Sigmoid colon (tissue), 7 donors: ENCODE results near the gene MED19. TPM values are rescaled to one million over a fixed set of nuclear protein-coding genes. Genes with fewer than 3 reads are reported as not detected.
A peak's percentile ranks its signal among the peaks of the same experiment; 100 is the strongest.

Experiments
- DNase-seq: peaks from one replicate; pipeline ENCODE4 v3.0.0-alpha.2; 2019
- H3K27ac ChIP-seq, 4 donors: fragments of 200-600 bp; sonication (generic); one replicate each; pipeline ENCODE4 v1.5.1; 2016 to 2019; ENCODE audit warnings: mild to moderate bottlenecking in 1 of 4
- H3K27me3 ChIP-seq, 3 donors: fragments of 200-600 bp; sonication (generic); one replicate each; pipeline ENCODE4 v1.5.1; 2019; ENCODE audit warnings: mild to moderate bottlenecking in 1 of 3
- H3K36me3 ChIP-seq, 4 donors: fragments of 200-600 bp; sonication (generic); one replicate each; pipeline ENCODE4 v1.5.1; 2016 to 2019
- H3K4me1 ChIP-seq, 4 donors: fragments of 200-600 bp; sonication (generic); one replicate each; pipeline ENCODE4 v1.5.1; 2017 to 2019
- H3K4me3 ChIP-seq, 4 donors: fragments of 200-600 bp; sonication (generic); one replicate each; pipeline ENCODE4 v1.5.1; 2017 to 2019; ENCODE audit warnings: mild to moderate bottlenecking in 2 of 4, moderate library complexity in 1 of 4
- H3K9me3 ChIP-seq, 4 donors: fragments of 200-600 bp in 3 of 4; sonication (generic) in 3 of 4; one replicate each; pipeline versions ENCODE4 v1.5.1 to v1.6.1; 2013 to 2019
- CTCF ChIP-seq, 4 experiments: fragments of 450-650 bp in 3 of 4; fragments of 200-600 bp in 1 of 4; IDR thresholded peaks; one replicate each; pipeline ENCODE4 v1.5.1; 2016 to 2019; ENCODE audit warnings: antibody characterized with exemption in 4 of 4, mild to moderate bottlenecking in 3 of 4, moderate library complexity in 2 of 4
- EP300 ChIP-seq, 4 donors: sonication (generic); formaldehyde crosslinking; IDR thresholded peaks; one replicate each; pipeline ENCODE4 v1.6.1; 2017; ENCODE audit warnings: antibody characterized with exemption in 4 of 4
- POLR2A ChIP-seq, 2 donors: fragments of 450-650 bp; IDR thresholded peaks; one replicate each; pipeline ENCODE4 v1.6.1; 2016; ENCODE audit warnings: antibody characterized with exemption in 2 of 2, mild to moderate bottlenecking in 2 of 2, moderate library complexity in 2 of 2
- POLR2AphosphoS5 ChIP-seq, 4 donors: sonication (generic); formaldehyde crosslinking; IDR thresholded peaks; one replicate each; pipeline ENCODE4 v1.6.1; 2017; ENCODE audit warnings: antibody characterized with exemption in 4 of 4
- WGBS, 2 donors: extraction: QIAGEN DNeasy Blood & Tissue Kit; methylation state at CpG; one replicate each; pipeline ENCODE4 v1.1.7; 2013; 5-methylcytosine and 5-hydroxymethylcytosine counted together
- intact Hi-C: fragments of 100-400 bp; cut with DNase I; formaldehyde crosslinking; loops from one replicate; pipeline ENCODE4 v1.15.1; 2023
- polyA plus RNA-seq, 3 donors: library from polyadenylated mRNA; stranded (reverse); fragments of 200-250 nt; gene quantifications; one replicate each; pipeline ENCODE4 v1.2.3, GENCODE V29; 2013
- total RNA-seq, 4 donors: library from RNA; depleted of rRNA; stranded (reverse); fragments of >200 nt; gene quantifications; one replicate each; pipeline ENCODE4 v1.1.0, GENCODE V29; 2016
- donor health status: healthy with polysubstance abuse.
- donor health status: Bipolar disorder and iron deficiency.
- donor health status: healthy.

MED19 gene
- total and polyA plus RNA-seq, 7 donors: 8.3 to 18.5 (median 14.4) TPM

- no peaks in the 10 kb centered on the region for H3K4me1 ChIP-seq
- no peak for TF ChIP-seq POLR2A (IDR thresholded peaks at IDR 0.05)
- no peak for TF ChIP-seq CTCF (IDR thresholded peaks at IDR 0.05)
- TF ChIP-seq POLR2AphosphoS5 (IDR thresholded peaks at IDR 0.05): no peak
- TF ChIP-seq EP300 (IDR thresholded peaks at IDR 0.05): no peak
- no peak overlapping the region for H3K4me3 ChIP-seq
- intact Hi-C loops: loop anchor here (2.0 kb wide), 1 partner anchor 48 kb away; no protein-coding TSS in a partner anchor
- no peak for DNase-seq
- no peaks in the 10 kb centered on the region for H3K27me3 ChIP-seq
- H3K9me3 ChIP-seq: no peaks in the 10 kb centered on the region
- H3K27ac ChIP-seq: no peak overlapping the region
- H3K36me3 ChIP-seq: no peaks in the 10 kb centered on the region
Measured at GRCh38 chr11:57751176-57751575, 39.2 kb upstream of the MED19 start.

- peaks cover 0 to 15% (median 10%) of the 10 kb centered on the region in 4 donors for H3K4me1 ChIP-seq
- TF ChIP-seq CTCF (IDR thresholded peaks at IDR 0.05) (no peak), POLR2A (IDR thresholded peaks at IDR 0.05) (no peak), POLR2AphosphoS5 (IDR thresholded peaks at IDR 0.05) (no peak), EP300 (IDR thresholded peaks at IDR 0.05) (no peak)
- H3K4me3 ChIP-seq: no peak overlapping the region
- H3K9me3 ChIP-seq: no peaks in the 10 kb centered on the region
- DNase-seq: no peak
- peaks cover 7 to 34% (median 19%) of the 10 kb centered on the region in 4 donors for H3K36me3 ChIP-seq
- no peak overlapping the region for H3K27ac ChIP-seq
- 92% methylated on average over 1 of the region's 1 CpG for WGBS, 2 donors
- intact Hi-C loops: no loop called here
- H3K27me3 ChIP-seq: no peaks in the 10 kb centered on the region
Measured at GRCh38 chr11:57746920-57747319, 34.9 kb upstream of the MED19 start.

- WGBS, 2 donors: 93% methylated on average over 5 of the region's 5 CpGs
- Histone ChIP-seq H3K27ac (no peak overlapping the region), H3K4me3 (no peak overlapping the region), H3K27me3 (no peaks in the 10 kb centered on the region), H3K9me3 (no peaks in the 10 kb centered on the region), H3K36me3 (peaks cover 7 to 34% (median 19%) of the 10 kb centered on the region in 4 donors), H3K4me1 (peaks cover 0 to 21% (median 17%) of the 10 kb centered on the region in 4 donors)
- TF ChIP-seq POLR2A (IDR thresholded peaks at IDR 0.05) (no peak), POLR2AphosphoS5 (IDR thresholded peaks at IDR 0.05) (no peak), EP300 (IDR thresholded peaks at IDR 0.05) (no peak), CTCF (IDR thresholded peaks at IDR 0.05) (no peak)
- intact Hi-C loops: no loop called here
- DNase-seq: no peak
Measured at GRCh38 chr11:57745206-57745605, 33.2 kb upstream of the MED19 start.

GRCh38 chr11:57744357-57744756 lies 32.3 kb upstream of the MED19 start:
- 84 to 92% methylated on average over 2 of the region's 2 CpGs for WGBS, 2 donors
- peaks cover 0 to 21% (median 17%) of the 10 kb centered on the region in 4 donors for H3K4me1 ChIP-seq
- H3K27me3 ChIP-seq: no peaks in the 10 kb centered on the region
- DNase-seq: no peak
- no peaks in the 10 kb centered on the region for H3K9me3 ChIP-seq
- H3K4me3 ChIP-seq: no peak overlapping the region
- intact Hi-C loops: no loop called here
- no peak overlapping the region for H3K27ac ChIP-seq
- TF ChIP-seq POLR2AphosphoS5 (IDR thresholded peaks at IDR 0.05) (no peak), EP300 (IDR thresholded peaks at IDR 0.05) (no peak), CTCF (IDR thresholded peaks at IDR 0.05) (no peak)
- peaks cover 7 to 40% (median 19%) of the 10 kb centered on the region in 4 donors for H3K36me3 ChIP-seq

GRCh38 chr11:57742087-57742452 lies 30.1 kb upstream of the MED19 start:
- DNase-seq: no peak
- Histone ChIP-seq H3K9me3 (no peaks in the 10 kb centered on the region), H3K4me3 (peak overlapping the region; percentile 75 to 90 (median 88)), H3K36me3 (peaks cover 10 to 61% (median 28%) of the 10 kb centered on the region in 4 donors), H3K4me1 (peaks cover 0 to 21% (median 17%) of the 10 kb centered on the region in 4 donors), H3K27me3 (no peaks in the 10 kb centered on the region), H3K27ac (peak overlapping the region; percentile 93 to 97 (median 96))
- TF ChIP-seq POLR2AphosphoS5 (IDR thresholded peaks at IDR 0.05) (no peak), EP300 (IDR thresholded peaks at IDR 0.05) (no peak), POLR2A (IDR thresholded peaks at IDR 0.05) (no peak), CTCF (IDR thresholded peaks at IDR 0.05) (no peak)
- intact Hi-C loops: loop anchor here (2.0 kb wide), 1 partner anchor 21 kb away; no protein-coding TSS in a partner anchor
- WGBS, 2 donors: 2% methylated on average over 10 of the region's 10 CpGs
